Omental fat pad (tissue), 4 donors: ENCODE measurements around the gene SLC35A2. TPM values are rescaled to one million over a fixed set of nuclear protein-coding genes. Genes with fewer than 3 reads are reported as not detected.
"Not testable (repeated sequence)": the region's sequence is repeated elsewhere in the genome, so short reads cannot be mapped to it uniquely, and the experiment has no call there.

Source experiments
- ATAC-seq: fragments of 150-250 bp; one replicate; pipeline ENCODE4 v1.9.1; 2016; ENCODE audit warnings: mild to moderate bottlenecking, moderate library complexity; ENCODE audit not compliant: low FRiP score
- DNase-seq: peaks from one replicate; pipeline ENCODE4 v3.0.0-alpha.2; 2019; ENCODE audit warnings: low spot score
- CTCF ChIP-seq, 3 donors: fragments of 450-650 bp; IDR thresholded peaks; one replicate each; pipeline ENCODE4 v1.5.1; 2016 to 2017; ENCODE audit warnings: antibody characterized with exemption in 3 of 3, mild to moderate bottlenecking in 3 of 3, moderate library complexity in 2 of 3
- total RNA-seq, 4 donors: library from RNA; depleted of rRNA; stranded (reverse); fragments of >200 nt; gene quantifications; one replicate each; pipeline ENCODE4 v1.1.0, GENCODE V29; 2016

Gene SLC35A2
- total RNA-seq, 4 donors from 2014 or later = 10.2 to 22.0 (median 17.2) TPM

DNA sequence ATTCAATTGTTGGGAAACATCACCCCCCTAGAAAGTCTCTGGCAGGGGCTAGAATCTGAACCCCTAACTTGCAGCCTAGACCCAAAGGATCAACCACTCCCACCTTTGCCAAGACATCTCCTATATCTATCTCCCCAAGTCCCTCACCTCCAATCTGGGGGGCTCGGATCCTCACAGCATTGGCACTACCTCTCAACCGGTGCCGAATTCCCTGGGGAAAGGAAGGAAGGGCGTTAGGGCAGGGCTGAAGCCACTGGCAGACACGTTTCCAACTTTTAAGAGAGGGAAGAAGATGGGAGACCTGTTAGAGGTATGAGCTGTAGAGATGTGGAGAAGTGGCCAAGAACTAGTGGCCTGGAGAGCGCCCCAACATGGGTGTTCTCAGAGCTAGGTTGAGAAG is 16.6 kb downstream of the SLC35A2 start:
- TF ChIP-seq CTCF (IDR thresholded peaks at IDR 0.05) = no peak
- ATAC-seq (no peak), DNase-seq (no peak)

DNA sequence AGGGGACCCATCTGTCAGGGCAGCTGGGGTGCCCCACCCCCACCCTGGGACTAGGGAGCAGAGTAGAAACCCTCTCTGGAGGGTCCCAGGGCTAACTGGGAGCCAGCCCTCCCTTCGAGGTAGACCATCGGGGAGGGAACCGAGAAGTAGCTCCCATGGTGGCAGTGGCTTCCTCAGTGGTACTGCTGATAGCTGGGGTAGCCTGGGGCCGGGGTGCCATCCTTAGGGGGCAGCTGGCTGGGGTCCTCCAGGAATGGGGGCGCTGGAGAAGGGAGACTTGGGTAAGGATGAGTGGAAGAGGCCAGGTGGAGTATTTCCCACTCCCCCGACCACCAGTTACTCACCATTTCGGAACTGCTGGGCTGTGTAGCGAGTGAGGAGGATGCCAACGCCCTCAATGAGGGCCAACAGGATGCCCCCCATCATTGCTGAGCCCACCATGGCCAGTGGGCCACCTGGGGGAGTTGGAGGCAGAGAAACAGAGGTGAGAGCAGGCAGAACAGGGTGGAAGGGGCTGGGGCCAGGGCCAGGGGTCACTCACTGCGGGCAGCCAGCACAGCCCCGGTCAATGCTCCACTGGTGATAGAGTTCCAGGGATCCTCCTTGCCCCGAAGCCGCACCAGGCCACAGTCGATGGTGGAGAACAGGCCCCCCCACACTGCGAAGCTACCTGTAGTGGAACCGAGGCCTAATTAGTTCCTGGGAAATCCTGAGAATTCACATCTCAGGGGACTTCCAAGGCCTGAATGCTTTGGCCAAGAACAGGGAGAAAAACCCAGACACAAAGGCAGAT is 17.7 kb downstream of the SLC35A2 start:
- no peak for TF ChIP-seq CTCF (IDR thresholded peaks at IDR 0.05)
- ATAC-seq (no peak), DNase-seq (no peak)

DNA sequence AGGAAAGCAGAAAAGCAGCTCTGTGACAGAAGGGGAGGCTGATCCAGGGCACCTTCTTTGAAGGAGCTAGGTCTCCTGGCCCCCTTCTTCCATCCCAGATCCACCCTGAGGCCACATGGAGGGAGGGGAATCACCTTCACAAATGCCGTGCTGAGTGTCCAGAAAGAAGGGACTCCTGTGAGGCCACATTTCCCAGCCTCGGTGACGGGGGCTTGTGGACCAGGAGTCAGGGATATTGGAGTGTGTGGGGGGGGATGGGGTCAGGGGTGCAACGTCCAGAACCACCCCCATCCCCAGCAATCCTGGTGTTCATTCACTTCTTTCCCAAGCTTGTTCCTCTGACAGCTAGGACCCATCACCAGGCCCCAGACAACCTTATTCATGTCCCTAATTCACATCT is 18.6 kb downstream of the SLC35A2 start:
- no peak for DNase-seq
- ATAC-seq = no peak
- no peak for TF ChIP-seq CTCF (IDR thresholded peaks at IDR 0.05)

- DNase-seq = peak; percentile 37
- peak; percentile 98 for ATAC-seq
- no peak for TF ChIP-seq CTCF (IDR thresholded peaks at IDR 0.05)
Observed at GRCh38 chrX:48891402-48892288, 19.8 kb downstream of the SLC35A2 start.

GRCh38 chrX:48890934-48891401 is 20.5 kb downstream of the SLC35A2 start:
- DNase-seq (no peak), ATAC-seq (peak; percentile 39)
- no peak for TF ChIP-seq CTCF (IDR thresholded peaks at IDR 0.05)

GRCh38 chrX:48890296-48890925 is 21.0 kb downstream of the SLC35A2 start:
- DNase-seq (no peak), ATAC-seq (no peak)
- no peak for TF ChIP-seq CTCF (IDR thresholded peaks at IDR 0.05)

GRCh38 chrX:48886586-48886985 is 24.9 kb downstream of the SLC35A2 start:
- not testable (repeated sequence) for DNase-seq, ATAC-seq
